Measurements from ENCODE around the gene PDCD11.

The PDCD11 gene

DNA sequence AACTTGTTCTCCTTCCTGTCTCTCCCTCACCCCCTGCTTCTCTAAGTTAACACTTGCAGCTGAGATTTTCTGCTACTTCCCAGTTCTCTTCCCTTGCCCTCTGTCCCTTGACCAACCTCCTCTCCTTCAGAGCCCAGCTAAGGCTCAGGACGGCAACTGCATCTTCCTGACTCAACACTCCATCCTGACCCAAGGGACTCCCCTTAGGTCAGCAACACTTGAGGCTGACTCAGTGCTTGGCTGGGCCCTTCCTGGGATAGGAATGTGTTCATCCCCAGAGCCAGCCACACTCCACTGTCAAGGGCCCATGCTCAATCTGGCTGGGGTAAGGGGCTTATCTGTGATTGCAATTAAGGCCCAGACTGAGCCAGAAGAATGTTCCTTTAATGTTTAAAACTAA, 52.3 kb downstream of the PDCD11 start:
- no peaks in the 10 kb centered on the region for H3F3A ChIP-seq (ENCODE audit: low read depth)

GRCh38 chr10:103449208-103450144, 53.0 kb downstream of the PDCD11 start:
- Histone ChIP-seq H3K27me3 (ENCODE audit: insufficient read depth, low read length, poor library complexity, severe bottlenecking) (no peaks in the 10 kb centered on the region), H3K4me1 (ENCODE audit: insufficient read depth, low read length, poor library complexity, severe bottlenecking) (peaks cover 37% of the 10 kb centered on the region), H3F3A (ENCODE audit: low read depth) (no peaks in the 10 kb centered on the region), H3K36me3 (ENCODE audit: insufficient read depth, low read length) (peaks cover 31% of the 10 kb centered on the region; the same call in 1 of the 2 replicates), H3K79me2 (ENCODE audit: insufficient read depth, low read length) (peaks cover 61% of the 10 kb centered on the region), H3K9ac (ENCODE audit: low read depth, low read length, poor library complexity, severe bottlenecking) (peak overlapping the region; percentile 88), H4K20me1 (ENCODE audit: insufficient read depth, low read length, poor library complexity, severe bottlenecking) (peaks cover 16% of the 10 kb centered on the region), H3K9me2 (replicated peaks; ENCODE audit: low read depth, low read length) (no peaks in the 10 kb centered on the region), H3K9me3 (ENCODE audit: insufficient read depth, low read depth, low read length) (no peaks in the 10 kb centered on the region), H3K4me3 (ENCODE audit: low read length, poor library complexity, severe bottlenecking) (peak overlapping the region; percentile 92), H3K4me2 (ENCODE audit: low read depth, low read length, poor library complexity, severe bottlenecking) (peak overlapping the region; percentile 94), H2AFZ (ENCODE audit: low read length) (no peak overlapping the region)
- no peak for TF ChIP-seq EZH2phosphoT487 (IDR thresholded peaks at IDR 0.05; ENCODE audit: borderline replicate concordance)
- TF ChIP-seq, protein P1, sequence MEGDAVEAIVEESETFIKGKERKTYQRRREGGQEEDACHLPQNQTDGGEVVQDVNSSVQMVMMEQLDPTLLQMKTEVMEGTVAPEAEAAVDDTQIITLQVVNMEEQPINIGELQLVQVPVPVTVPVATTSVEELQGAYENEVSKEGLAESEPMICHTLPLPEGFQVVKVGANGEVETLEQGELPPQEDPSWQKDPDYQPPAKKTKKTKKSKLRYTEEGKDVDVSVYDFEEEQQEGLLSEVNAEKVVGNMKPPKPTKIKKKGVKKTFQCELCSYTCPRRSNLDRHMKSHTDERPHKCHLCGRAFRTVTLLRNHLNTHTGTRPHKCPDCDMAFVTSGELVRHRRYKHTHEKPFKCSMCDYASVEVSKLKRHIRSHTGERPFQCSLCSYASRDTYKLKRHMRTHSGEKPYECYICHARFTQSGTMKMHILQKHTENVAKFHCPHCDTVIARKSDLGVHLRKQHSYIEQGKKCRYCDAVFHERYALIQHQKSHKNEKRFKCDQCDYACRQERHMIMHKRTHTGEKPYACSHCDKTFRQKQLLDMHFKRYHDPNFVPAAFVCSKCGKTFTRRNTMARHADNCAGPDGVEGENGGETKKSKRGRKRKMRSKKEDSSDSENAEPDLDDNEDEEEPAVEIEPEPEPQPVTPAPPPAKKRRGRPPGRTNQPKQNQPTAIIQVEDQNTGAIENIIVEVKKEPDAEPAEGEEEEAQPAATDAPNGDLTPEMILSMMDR (conservative IDR thresholded peaks at IDR 0.05; ENCODE audit: low read length) = no peak

More for the DNA sequence above, 52.3 kb downstream of the PDCD11 start:
- Histone ChIP-seq H2AFZ (ENCODE audit: low read length) (no peak overlapping the region), H3K36me3 (ENCODE audit: insufficient read depth, low read length) (peaks cover 39% of the 10 kb centered on the region; the same call in 1 of the 2 replicates), H3K79me2 (ENCODE audit: insufficient read depth, low read length) (peaks cover 61% of the 10 kb centered on the region), H3K4me1 (ENCODE audit: insufficient read depth, low read length, poor library complexity, severe bottlenecking) (peaks cover 31% of the 10 kb centered on the region), H4K20me1 (ENCODE audit: insufficient read depth, low read length, poor library complexity, severe bottlenecking) (peaks cover 16% of the 10 kb centered on the region), H3K9ac (ENCODE audit: low read depth, low read length, poor library complexity, severe bottlenecking) (no peak overlapping the region), H3K27me3 (ENCODE audit: insufficient read depth, low read length, poor library complexity, severe bottlenecking) (no peaks in the 10 kb centered on the region), H3K9me2 (replicated peaks; ENCODE audit: low read depth, low read length) (no peaks in the 10 kb centered on the region), H3K4me2 (ENCODE audit: low read depth, low read length, poor library complexity, severe bottlenecking) (peak overlapping the region; percentile 94), H3K9me3 (ENCODE audit: insufficient read depth, low read depth, low read length) (no peaks in the 10 kb centered on the region), H3K4me3 (ENCODE audit: low read length, poor library complexity, severe bottlenecking) (peak overlapping the region; percentile 92)
- TF ChIP-seq, protein P1 (conservative IDR thresholded peaks at IDR 0.05; ENCODE audit: low read length) = no peak
- TF ChIP-seq EZH2phosphoT487 (IDR thresholded peaks at IDR 0.05; ENCODE audit: borderline replicate concordance) = no peak

- H3K4me1 ChIP-seq (ENCODE audit: insufficient read depth, low read length, poor library complexity, severe bottlenecking) = peaks cover 37% of the 10 kb centered on the region
- H3K36me3 ChIP-seq (ENCODE audit: insufficient read depth, low read length) = peaks cover 24% of the 10 kb centered on the region; the same call in 1 of the 2 replicates
- H3K79me2 ChIP-seq (ENCODE audit: insufficient read depth, low read length) = peaks cover 61% of the 10 kb centered on the region
- no peaks in the 10 kb centered on the region for H3K9me2 ChIP-seq (replicated peaks; ENCODE audit: low read depth, low read length)
- no peak overlapping the region for H2AFZ ChIP-seq (ENCODE audit: low read length)
- H3K9me3 ChIP-seq (ENCODE audit: insufficient read depth, low read depth, low read length) = no peaks in the 10 kb centered on the region
- peak overlapping the region; percentile 94 for H3K4me2 ChIP-seq (ENCODE audit: low read depth, low read length, poor library complexity, severe bottlenecking)
- peak overlapping the region; percentile 92 for H3K4me3 ChIP-seq (ENCODE audit: low read length, poor library complexity, severe bottlenecking)
- TF ChIP-seq EZH2phosphoT487 (IDR thresholded peaks at IDR 0.05; ENCODE audit: borderline replicate concordance) = no peak
- TF ChIP-seq, protein P1 (conservative IDR thresholded peaks at IDR 0.05; ENCODE audit: low read length) = no peak
- H4K20me1 ChIP-seq (ENCODE audit: insufficient read depth, low read length, poor library complexity, severe bottlenecking) = peaks cover 16% of the 10 kb centered on the region
- H3K9ac ChIP-seq (ENCODE audit: low read depth, low read length, poor library complexity, severe bottlenecking) = peak overlapping the region; percentile 88
- H3F3A ChIP-seq (ENCODE audit: low read depth) = no peaks in the 10 kb centered on the region
- no peaks in the 10 kb centered on the region for H3K27me3 ChIP-seq (ENCODE audit: insufficient read depth, low read length, poor library complexity, severe bottlenecking)
Measured at GRCh38 chr10:103450201-103450695, 53.8 kb downstream of the PDCD11 start.
